CD4-positive, alpha-beta T cell (primary cell): ENCODE measurements around the gene CIB4. TPM values are rescaled to one million over a fixed set of nuclear protein-coding genes. Genes with fewer than 3 reads are reported as not detected.

Experiments
- ATAC-seq: fragments of 200-7000 bp; cut with Tn5 transposase; one replicate; pipeline ENCODE4 v1.10.0; 2022; ENCODE audit warnings: mild to moderate bottlenecking; ENCODE audit not compliant: poor library complexity
- CTCF ChIA-PET: fragments of 350-600 bp; sonication (Branson Sonifier 250); formaldehyde crosslinking; loops from one replicate; lab custom pipeline; 2021; ENCODE audit warnings: antibody characterized with exemption, inconsistent platforms; lab: Charles Lee
- POLR2A ChIA-PET: fragments of 350-600 bp; sonication (Branson Sonifier 250); formaldehyde crosslinking; loops from one replicate; lab custom pipeline; 2021; ENCODE audit warnings: antibody characterized with exemption, inconsistent platforms; lab: Charles Lee
- DNase-seq, 14 experiments: peaks; one replicate each; pipeline ENCODE4 v3.0.0-alpha.2; 2013 to 2020; ENCODE audit warnings: mixed read lengths in 2 of 14
- H3K27ac ChIP-seq, 2 donors: one replicate each; pipeline versions ENCODE4 v1.5.1 to v1.7.0; 2013; ENCODE audit warnings: low read length in 2 of 2, low read depth in 1 of 2, mild to moderate bottlenecking in 1 of 2
- H3K27me3 ChIP-seq, 2 experiments: 1 replicate in 1 of 2; 2 replicates in 1 of 2; pipeline versions ENCODE4 v1.6.1 to v1.7.0; 2013; ENCODE audit warnings: low read length in 2 of 2, control low read depth in 1 of 2, mild to moderate bottlenecking in 1 of 2, moderate library complexity in 1 of 2; ENCODE audit not compliant: insufficient read depth in 2 of 2, control insufficient read depth in 1 of 2
- H3K36me3 ChIP-seq: one replicate; pipeline ENCODE4 v1.6.1; 2013; ENCODE audit warnings: low read length, control low read depth; ENCODE audit not compliant: insufficient read depth
- H3K4me1 ChIP-seq: one replicate; pipeline ENCODE4 v1.6.1; 2013; ENCODE audit warnings: low read length, control low read depth; ENCODE audit not compliant: insufficient read depth
- H3K4me3 ChIP-seq: one replicate; pipeline ENCODE4 v1.5.1; 2013; ENCODE audit warnings: mild to moderate bottlenecking, low read length, moderate library complexity
- H3K9me3 ChIP-seq, 2 experiments: 1 replicate in 1 of 2; 2 replicates in 1 of 2; pipeline versions ENCODE4 v1.6.1 to v1.7.0; 2013; ENCODE audit warnings: low read length in 2 of 2, mild to moderate bottlenecking in 2 of 2, control low read depth in 1 of 2, moderate library complexity in 1 of 2; ENCODE audit not compliant: control insufficient read depth in 1 of 2, insufficient read depth in 1 of 2
- H3K27ac Mint-ChIP-seq: one replicate; pipeline ENCODE4 v1.8.0; 2020; ENCODE audit warnings: mixed read lengths
- H3K27me3 Mint-ChIP-seq: one replicate; pipeline ENCODE4 v1.8.0; 2021; ENCODE audit warnings: mixed read lengths
- H3K36me3 Mint-ChIP-seq: one replicate; pipeline ENCODE4 v1.8.0; 2021; ENCODE audit warnings: low read depth, mixed read lengths
- H3K4me1 Mint-ChIP-seq: one replicate; pipeline ENCODE4 v1.8.0; 2021; ENCODE audit warnings: low read depth, mixed read lengths
- H3K4me3 Mint-ChIP-seq: one replicate; pipeline ENCODE4 v1.8.0; 2020; ENCODE audit warnings: mild to moderate bottlenecking, mixed read lengths
- H3K9me3 Mint-ChIP-seq: one replicate; pipeline ENCODE4 v1.8.0; 2020; ENCODE audit warnings: mixed read lengths
- intact Hi-C, 2 experiments: fragments of 100-400 bp; cut with DNase I in 1 of 2; cut with micrococcal nuclease in 1 of 2; formaldehyde crosslinking; loops; one replicate each; pipeline versions ENCODE4 v1.15.1 to v1.9.0; 2023 to 2025; cut with DNase I, micrococcal nuclease
- total RNA-seq, 174 experiments: library from RNA in 2 of 174; stranded (reverse) in 2 of 174; gene quantifications; one replicate each; pipeline ENCODE4 v1.2.3 and lab custom pipeline; 2021 to 2026
- TF ChIP-seq, protein P1 (sequence below): fragments of 200-600 bp; IDR thresholded peaks from one replicate; pipeline ENCODE4 v1.8.0; 2022; ENCODE audit warnings: antibody characterized with exemption, mild to moderate bottlenecking

The CIB4 gene
- total RNA-seq, 2 experiments from 2014 or later = not detected

DNA sequence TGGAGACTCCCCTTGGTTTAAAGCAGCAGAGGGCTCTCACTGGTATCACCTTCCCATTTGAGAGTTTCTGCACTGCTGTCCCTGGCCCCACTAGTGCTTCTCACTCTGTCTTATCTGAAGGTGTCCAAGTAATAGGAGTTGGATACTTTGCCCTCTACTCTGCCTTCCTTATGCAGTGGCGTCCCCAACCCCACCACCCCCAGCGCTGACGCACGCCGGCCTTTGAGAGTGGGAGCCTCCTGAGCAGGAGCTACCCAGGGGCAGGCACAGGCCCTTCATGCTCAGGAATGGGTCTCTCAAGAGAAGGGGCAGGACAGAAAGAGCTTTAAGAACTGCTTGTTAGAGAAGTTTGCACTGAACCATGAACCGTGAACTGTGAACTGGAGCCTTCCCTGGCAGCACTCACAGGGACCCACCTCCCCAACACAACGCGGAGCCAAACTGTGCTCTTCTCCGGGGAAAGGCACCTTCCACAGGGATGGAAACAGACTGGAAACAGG lies 3.3 kb downstream of the CIB4 start:
- Histone ChIP-seq H3K9me3 (no peaks in the 10 kb centered on the region), H3K27ac (no peak overlapping the region), H3K4me1 (no peaks in the 10 kb centered on the region), H3K4me3 (no peak overlapping the region), H3K27me3 (peaks cover 2 to 14% of the 10 kb centered on the region in 2 experiments), H3K36me3 (no peaks in the 10 kb centered on the region)
- H3K36me3 Mint-ChIP-seq = no peaks in the 10 kb centered on the region
- ChIA-PET CTCF (no interaction called here), POLR2A (no interaction called here)
- intact Hi-C loops = no loop called here
- no peak overlapping the region for H3K27ac Mint-ChIP-seq
- TF ChIP-seq, protein P1, sequence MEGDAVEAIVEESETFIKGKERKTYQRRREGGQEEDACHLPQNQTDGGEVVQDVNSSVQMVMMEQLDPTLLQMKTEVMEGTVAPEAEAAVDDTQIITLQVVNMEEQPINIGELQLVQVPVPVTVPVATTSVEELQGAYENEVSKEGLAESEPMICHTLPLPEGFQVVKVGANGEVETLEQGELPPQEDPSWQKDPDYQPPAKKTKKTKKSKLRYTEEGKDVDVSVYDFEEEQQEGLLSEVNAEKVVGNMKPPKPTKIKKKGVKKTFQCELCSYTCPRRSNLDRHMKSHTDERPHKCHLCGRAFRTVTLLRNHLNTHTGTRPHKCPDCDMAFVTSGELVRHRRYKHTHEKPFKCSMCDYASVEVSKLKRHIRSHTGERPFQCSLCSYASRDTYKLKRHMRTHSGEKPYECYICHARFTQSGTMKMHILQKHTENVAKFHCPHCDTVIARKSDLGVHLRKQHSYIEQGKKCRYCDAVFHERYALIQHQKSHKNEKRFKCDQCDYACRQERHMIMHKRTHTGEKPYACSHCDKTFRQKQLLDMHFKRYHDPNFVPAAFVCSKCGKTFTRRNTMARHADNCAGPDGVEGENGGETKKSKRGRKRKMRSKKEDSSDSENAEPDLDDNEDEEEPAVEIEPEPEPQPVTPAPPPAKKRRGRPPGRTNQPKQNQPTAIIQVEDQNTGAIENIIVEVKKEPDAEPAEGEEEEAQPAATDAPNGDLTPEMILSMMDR = no peak
- H3K4me3 Mint-ChIP-seq = no peak overlapping the region
- ATAC-seq (no peak), DNase-seq (no peak)
- no peaks in the 10 kb centered on the region for H3K9me3 Mint-ChIP-seq
- no peaks in the 10 kb centered on the region for H3K4me1 Mint-ChIP-seq
- H3K27me3 Mint-ChIP-seq = peaks cover 22% of the 10 kb centered on the region

DNA sequence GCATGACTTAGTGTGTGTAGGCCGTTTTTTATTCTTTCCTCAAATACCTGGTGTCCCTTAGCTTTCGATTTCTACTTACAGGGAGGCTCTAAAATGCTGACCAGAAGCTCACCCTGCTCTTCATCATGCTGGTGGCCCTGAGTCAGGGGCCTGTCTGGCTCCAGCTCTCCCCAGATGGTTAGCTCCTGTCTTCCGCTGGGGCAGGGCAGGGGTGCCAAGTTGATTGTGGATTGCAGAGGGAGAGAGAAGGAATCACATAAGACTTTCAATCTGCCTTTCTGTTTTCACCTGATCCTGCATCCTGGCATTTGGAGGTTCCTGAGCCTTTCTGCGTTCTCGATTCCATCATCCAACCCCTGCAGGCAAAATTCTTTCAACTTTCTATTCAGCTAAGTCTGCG lies 4.2 kb downstream of the CIB4 start:
- H3K27me3 ChIP-seq = peaks cover 2 to 9% of the 10 kb centered on the region in 2 experiments
- no peak overlapping the region for H3K4me3 Mint-ChIP-seq
- no peak for ATAC-seq
- no peaks in the 10 kb centered on the region for H3K9me3 Mint-ChIP-seq
- no peaks in the 10 kb centered on the region for H3K9me3 ChIP-seq
- TF ChIP-seq, protein P1 = no peak
- CTCF ChIA-PET = no interaction called here
- intact Hi-C loops = no loop called here
- no peaks in the 10 kb centered on the region for H3K4me1 Mint-ChIP-seq
- no peak overlapping the region for H3K27ac Mint-ChIP-seq
- H3K4me3 ChIP-seq = no peak overlapping the region
- H3K36me3 Mint-ChIP-seq = no peaks in the 10 kb centered on the region
- peaks cover 15% of the 10 kb centered on the region for H3K27me3 Mint-ChIP-seq
- H3K4me1 ChIP-seq = no peaks in the 10 kb centered on the region
- no peak overlapping the region for H3K27ac ChIP-seq
- no peaks in the 10 kb centered on the region for H3K36me3 ChIP-seq
- DNase-seq = no peak
- POLR2A ChIA-PET = no interaction called here

DNA sequence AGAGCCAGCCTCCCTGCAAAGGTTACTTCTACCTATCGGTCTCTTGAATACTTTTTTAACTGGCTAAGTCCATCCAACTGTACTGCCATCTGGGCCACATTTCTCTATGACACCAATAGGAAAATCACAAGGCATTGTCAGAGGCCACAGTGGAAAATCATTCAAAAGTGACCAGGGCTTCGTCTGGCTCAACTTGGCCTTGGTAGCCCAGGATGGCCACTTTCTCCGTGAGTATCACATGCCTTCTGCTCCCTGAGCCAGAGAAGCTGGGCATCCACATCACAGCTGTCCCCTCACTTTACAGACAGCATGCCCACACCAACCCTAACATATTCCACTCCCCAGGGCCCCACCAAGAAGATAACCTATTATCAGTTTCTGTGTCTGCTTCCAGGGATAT lies 5.8 kb downstream of the CIB4 start:
- TF ChIP-seq, protein P1 = no peak
- Histone ChIP-seq H3K9me3 (no peaks in the 10 kb centered on the region), H3K36me3 (no peaks in the 10 kb centered on the region), H3K27me3 (peaks cover 2 to 5% of the 10 kb centered on the region in 2 experiments), H3K4me3 (no peak overlapping the region), H3K27ac (no peak overlapping the region), H3K4me1 (no peaks in the 10 kb centered on the region)
- H3K36me3 Mint-ChIP-seq = no peaks in the 10 kb centered on the region
- ATAC-seq (no peak), DNase-seq (no peak)
- H3K27me3 Mint-ChIP-seq = peaks cover 2% of the 10 kb centered on the region
- H3K4me3 Mint-ChIP-seq = no peak overlapping the region
- ChIA-PET POLR2A (no interaction called here), CTCF (no interaction called here)
- no peak overlapping the region for H3K27ac Mint-ChIP-seq
- H3K9me3 Mint-ChIP-seq = no peaks in the 10 kb centered on the region
- no peaks in the 10 kb centered on the region for H3K4me1 Mint-ChIP-seq
- intact Hi-C loops = no loop called here
